Loucy (cell line): ENCODE measurements around the gene ADGRL3.
"Not testable (repeated sequence)": the region's sequence is repeated elsewhere in the genome, so short reads cannot be mapped to it uniquely, and the experiment has no call there.

Experiments
- H2AFZ ChIP-seq: fragments of 200-600 bp; sonication (generic); 2 replicates; pipeline ENCODE4 v1.6.0; 2016; ENCODE audit warnings: antibody characterized with exemption, mild to moderate bottlenecking, low read length, moderate library complexity
- H3F3A ChIP-seq: fragments of 200-600 bp; 2 replicates; pipeline ENCODE4 v1.6.0; 2016; ENCODE audit warnings: antibody characterized with exemption, low read depth, mild to moderate bottlenecking
- H3K27me3 ChIP-seq: fragments of 200-600 bp; sonication (generic); 2 replicates; pipeline ENCODE4 v1.6.1; 2014; ENCODE audit warnings: low read length, mild to moderate bottlenecking; ENCODE audit not compliant: insufficient read depth, poor library complexity, severe bottlenecking
- H3K36me3 ChIP-seq: fragments of 200-600 bp; sonication (generic); 2 replicates; pipeline ENCODE4 v1.6.1; 2016; ENCODE audit warnings: low read length; ENCODE audit not compliant: insufficient read depth
- H3K4me1 ChIP-seq: fragments of 200-600 bp; sonication (generic); 2 replicates; pipeline ENCODE4 v1.5.1; 2014; ENCODE audit warnings: low read length, mild to moderate bottlenecking; ENCODE audit not compliant: insufficient read depth, poor library complexity, severe bottlenecking
- H3K4me2 ChIP-seq: fragments of 200-600 bp; sonication (generic); 2 replicates; pipeline ENCODE4 v1.6.0; 2014; ENCODE audit warnings: antibody characterized with exemption, low read length, low read depth, mild to moderate bottlenecking; ENCODE audit not compliant: poor library complexity, severe bottlenecking
- H3K4me3 ChIP-seq: fragments of 200-600 bp; sonication (generic); 2 replicates; pipeline ENCODE4 v1.5.1; 2014; ENCODE audit warnings: low read length, mild to moderate bottlenecking, mixed read lengths; ENCODE audit not compliant: poor library complexity, severe bottlenecking
- H3K79me2 ChIP-seq: fragments of 200-600 bp; sonication (generic); 2 replicates; pipeline ENCODE4 v1.6.1; 2014; ENCODE audit warnings: low read length; ENCODE audit not compliant: insufficient read depth
- H3K9ac ChIP-seq: fragments of 200-600 bp; sonication (generic); 2 replicates; pipeline ENCODE4 v1.6.0; 2014; ENCODE audit warnings: mild to moderate bottlenecking, low read depth, low read length, moderate library complexity; ENCODE audit not compliant: poor library complexity, severe bottlenecking
- H3K9me2 ChIP-seq: fragments of 200-600 bp; sonication (generic); replicated peaks from 2 replicates; pipeline ENCODE4 v1.6.1; 2016; ENCODE audit warnings: low read depth, low read length, mixed read lengths
- H3K9me3 ChIP-seq: fragments of 200-600 bp; sonication (generic); 2 replicates; pipeline ENCODE4 v1.6.1; 2014; ENCODE audit warnings: mild to moderate bottlenecking, antibody characterized with exemption, low read length, low read depth; ENCODE audit not compliant: insufficient read depth
- H4K20me1 ChIP-seq: fragments of 200-600 bp; sonication (generic); 2 replicates; pipeline ENCODE4 v1.6.0; 2014; ENCODE audit warnings: antibody characterized with exemption, low read length, mild to moderate bottlenecking; ENCODE audit not compliant: insufficient read depth, poor library complexity, severe bottlenecking
- EZH2phosphoT487 ChIP-seq: fragments of 200-600 bp; IDR thresholded peaks from 2 replicates; pipeline ENCODE4 v1.6.1; 2018; ENCODE audit warnings: antibody characterized with exemption, mild to moderate bottlenecking, moderate library complexity, borderline replicate concordance
- TF ChIP-seq, protein P1 (sequence below): fragments of 200-600 bp; sonication (generic); conservative IDR thresholded peaks from 2 replicates; pipeline ENCODE4 v1.5.1; 2014; ENCODE audit warnings: mild to moderate bottlenecking, antibody characterized with exemption, low read length

ADGRL3 gene

DNA sequence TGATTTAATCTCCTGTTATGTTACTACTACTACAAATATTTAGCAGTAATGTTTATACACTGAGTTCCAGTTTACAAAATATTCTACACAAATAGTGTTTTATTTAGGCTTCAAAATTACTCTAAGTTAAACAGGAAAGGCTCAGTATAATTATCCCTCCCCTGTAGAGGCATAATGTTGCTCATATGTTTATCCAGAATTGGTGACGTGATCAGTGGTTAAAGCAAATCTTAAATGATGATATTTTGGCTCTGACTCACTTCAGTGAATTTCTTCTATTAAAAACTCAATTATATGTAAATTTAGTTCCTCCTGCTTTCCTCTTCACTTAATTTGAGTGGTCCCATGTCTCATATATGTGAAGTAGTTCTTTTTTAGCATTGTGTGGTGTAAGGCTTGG is 438.5 kb downstream of the ADGRL3 start:
- H3K4me3 ChIP-seq, result no peak overlapping the region
- H3K36me3 ChIP-seq, result no peaks in the 10 kb centered on the region
- H3K79me2 ChIP-seq, result no peaks in the 10 kb centered on the region
- 0 out of 2 replicates have a peak, but pooled peaks cover 2% of the 10 kb centered on the region for H3K9me3 ChIP-seq
- H3K27me3 ChIP-seq, result no peaks in the 10 kb centered on the region
- H3K4me2 ChIP-seq, result no peak overlapping the region
- TF ChIP-seq EZH2phosphoT487, result no peak
- TF ChIP-seq, protein P1, sequence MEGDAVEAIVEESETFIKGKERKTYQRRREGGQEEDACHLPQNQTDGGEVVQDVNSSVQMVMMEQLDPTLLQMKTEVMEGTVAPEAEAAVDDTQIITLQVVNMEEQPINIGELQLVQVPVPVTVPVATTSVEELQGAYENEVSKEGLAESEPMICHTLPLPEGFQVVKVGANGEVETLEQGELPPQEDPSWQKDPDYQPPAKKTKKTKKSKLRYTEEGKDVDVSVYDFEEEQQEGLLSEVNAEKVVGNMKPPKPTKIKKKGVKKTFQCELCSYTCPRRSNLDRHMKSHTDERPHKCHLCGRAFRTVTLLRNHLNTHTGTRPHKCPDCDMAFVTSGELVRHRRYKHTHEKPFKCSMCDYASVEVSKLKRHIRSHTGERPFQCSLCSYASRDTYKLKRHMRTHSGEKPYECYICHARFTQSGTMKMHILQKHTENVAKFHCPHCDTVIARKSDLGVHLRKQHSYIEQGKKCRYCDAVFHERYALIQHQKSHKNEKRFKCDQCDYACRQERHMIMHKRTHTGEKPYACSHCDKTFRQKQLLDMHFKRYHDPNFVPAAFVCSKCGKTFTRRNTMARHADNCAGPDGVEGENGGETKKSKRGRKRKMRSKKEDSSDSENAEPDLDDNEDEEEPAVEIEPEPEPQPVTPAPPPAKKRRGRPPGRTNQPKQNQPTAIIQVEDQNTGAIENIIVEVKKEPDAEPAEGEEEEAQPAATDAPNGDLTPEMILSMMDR, result no peak
- no peaks in the 10 kb centered on the region for H3K4me1 ChIP-seq
- H3K9me2 ChIP-seq, result no peaks in the 10 kb centered on the region
- H2AFZ ChIP-seq, result no peak overlapping the region
- no peaks in the 10 kb centered on the region for H4K20me1 ChIP-seq
- H3F3A ChIP-seq, result no peaks in the 10 kb centered on the region
- H3K9ac ChIP-seq, result no peak overlapping the region

DNA sequence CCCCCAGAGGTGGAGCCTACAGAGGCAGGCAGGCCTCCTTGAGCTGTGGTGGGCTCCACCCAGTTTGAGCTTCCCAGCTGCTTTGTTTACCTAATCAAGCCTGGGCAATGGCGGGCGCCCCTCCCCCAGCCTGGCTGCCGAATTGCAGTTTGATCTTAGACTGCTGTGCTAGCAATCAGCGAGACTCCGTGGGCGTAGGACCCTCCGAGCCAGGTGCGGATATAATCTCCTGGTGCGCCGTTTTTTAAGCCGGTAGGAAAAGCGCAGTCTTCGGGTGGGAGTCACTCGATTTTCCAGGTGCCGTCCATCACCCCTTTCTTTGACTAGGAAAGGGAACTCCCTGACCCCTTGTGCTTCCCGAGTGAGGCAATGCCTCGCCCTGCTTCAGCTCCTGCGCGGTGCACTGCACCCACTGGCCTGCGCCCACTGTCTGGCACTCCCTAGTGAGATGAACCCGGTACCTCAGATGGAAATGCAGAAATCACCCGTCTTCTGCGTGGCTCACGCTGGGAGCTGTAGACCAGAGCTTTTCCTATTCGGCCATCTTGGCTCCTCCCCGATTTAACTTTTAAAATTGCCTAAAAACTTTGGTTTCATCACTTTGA is 446.7 kb downstream of the ADGRL3 start:
- not testable (repeated sequence) for H2AFZ ChIP-seq, H3K9me2 ChIP-seq, H3K36me3 ChIP-seq, H3K9me3 ChIP-seq, H3F3A ChIP-seq, H3K4me2 ChIP-seq, H3K9ac ChIP-seq, H4K20me1 ChIP-seq, H3K4me1 ChIP-seq, H3K79me2 ChIP-seq, H3K4me3 ChIP-seq, H3K27me3 ChIP-seq

DNA sequence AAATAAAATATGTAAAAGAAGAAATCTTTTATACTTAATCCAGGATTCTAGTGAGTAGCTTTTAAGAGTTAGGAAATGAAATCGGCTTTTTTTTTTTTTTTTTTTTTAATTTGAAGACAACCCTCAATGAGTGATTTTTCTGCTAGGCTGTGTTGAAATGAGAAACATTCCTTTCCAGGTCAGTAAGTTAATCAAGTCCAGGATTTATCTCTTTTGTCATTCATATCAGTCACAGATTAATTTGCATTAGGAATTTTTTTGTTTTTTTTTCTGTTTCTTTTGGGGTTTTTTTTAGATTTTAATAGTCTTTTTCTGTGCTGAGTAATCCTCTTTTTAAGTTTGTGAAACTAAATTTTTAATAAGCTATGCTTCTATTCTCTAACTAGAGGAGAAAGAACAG is 448.1 kb downstream of the ADGRL3 start:
- Histone ChIP-seq H3K9me3 (no peaks in the 10 kb centered on the region), H3K36me3 (no peaks in the 10 kb centered on the region), H3K9me2 (no peaks in the 10 kb centered on the region), H3K79me2 (no peaks in the 10 kb centered on the region), H3F3A (no peaks in the 10 kb centered on the region), H3K27me3 (no peaks in the 10 kb centered on the region), H2AFZ (no peak overlapping the region), H4K20me1 (no peaks in the 10 kb centered on the region), H3K9ac (no peak overlapping the region), H3K4me2 (no peak overlapping the region), H3K4me1 (no peaks in the 10 kb centered on the region), H3K4me3 (no peak overlapping the region)
- no peak for TF ChIP-seq EZH2phosphoT487
- TF ChIP-seq, protein P1, result no peak

DNA sequence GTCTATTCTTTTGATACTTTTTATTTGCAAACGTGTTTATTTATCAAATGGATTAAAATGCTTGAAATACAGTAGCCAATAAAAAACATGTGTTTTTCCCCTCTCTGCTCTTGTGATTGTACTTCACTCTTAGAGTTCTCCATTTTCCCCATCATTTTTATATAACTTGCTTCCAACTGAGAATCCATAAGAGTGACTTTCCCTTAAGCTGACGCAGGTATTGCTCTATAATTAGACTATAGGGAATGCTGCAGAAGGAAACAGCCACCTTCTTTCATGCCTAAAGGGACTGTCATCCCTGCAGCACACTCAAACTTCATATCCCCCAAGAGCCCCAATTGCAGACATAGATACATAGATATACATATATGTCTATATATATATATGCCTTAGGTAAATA is 456.9 kb downstream of the ADGRL3 start:
- H3K79me2 ChIP-seq, result no peaks in the 10 kb centered on the region
- H3K9ac ChIP-seq, result no peak overlapping the region
- no peak overlapping the region for H3K4me2 ChIP-seq
- no peak overlapping the region for H2AFZ ChIP-seq
- no peaks in the 10 kb centered on the region for H3K4me1 ChIP-seq
- no peak overlapping the region for H3K4me3 ChIP-seq
- H4K20me1 ChIP-seq, result no peaks in the 10 kb centered on the region
- TF ChIP-seq, protein P1, result no peak
- TF ChIP-seq EZH2phosphoT487, result no peak
- no peaks in the 10 kb centered on the region for H3K9me2 ChIP-seq
- no peaks in the 10 kb centered on the region for H3K9me3 ChIP-seq
- no peaks in the 10 kb centered on the region for H3K27me3 ChIP-seq
- no peaks in the 10 kb centered on the region for H3F3A ChIP-seq
- no peaks in the 10 kb centered on the region for H3K36me3 ChIP-seq
